ENCODE results near the gene NT5E. TPM values are rescaled to one million over a fixed set of nuclear protein-coding genes. Genes with fewer than 3 reads are reported as not detected.

The NT5E gene
- total RNA-seq, 1 donor from 2014 or later = 19.1 TPM

DNA sequence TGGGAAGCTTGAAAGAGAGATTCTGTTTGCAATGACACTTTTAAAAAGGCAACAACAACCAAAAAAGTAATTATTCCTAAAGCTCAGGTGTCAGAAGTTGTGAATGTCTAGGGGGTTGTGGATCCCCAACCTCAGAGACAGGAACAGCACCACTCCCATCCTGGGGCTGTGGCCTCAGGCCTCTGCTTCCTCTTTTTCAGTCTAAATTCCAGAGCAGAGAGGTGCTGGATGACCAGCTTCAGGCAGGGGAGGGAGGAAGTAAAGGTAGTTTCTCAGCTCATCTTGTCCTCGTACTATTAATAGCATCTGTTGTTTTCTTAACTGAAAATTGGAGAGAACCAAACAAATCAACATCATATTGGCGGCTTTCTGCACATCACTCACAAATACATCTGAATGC, 8.3 kb downstream of the NT5E start:
- intact Hi-C loops (cut with micrococcal nuclease) = loop anchor here (10.0 kb wide), 1 partner anchor 1603 kb away; the partner anchor contains the start of genes CYB5R4 and RIPPLY2

DNA sequence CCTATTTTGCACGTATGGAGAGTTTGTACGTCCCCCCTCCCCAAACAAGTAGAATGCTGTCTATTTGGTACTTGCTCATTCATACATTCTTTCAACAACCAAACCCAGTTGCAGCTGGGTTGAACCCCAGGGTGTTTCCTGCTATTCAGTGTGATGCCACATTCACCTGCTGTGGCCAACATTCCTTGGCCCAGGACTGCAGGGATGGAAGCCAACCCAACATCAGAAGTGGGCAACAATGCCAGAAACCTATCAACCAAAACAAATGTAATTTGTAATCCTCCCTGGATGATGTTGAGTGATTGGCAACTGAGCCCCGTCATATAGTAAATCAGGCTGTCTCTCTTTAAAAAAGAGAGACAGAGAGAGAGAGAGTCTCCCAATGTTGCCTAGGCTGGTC, 8.9 kb downstream of the NT5E start:
- intact Hi-C loops (cut with micrococcal nuclease) = loop anchor here (10.0 kb wide), 1 partner anchor 1604 kb away; the partner anchor contains the start of genes CYB5R4 and RIPPLY2

DNA sequence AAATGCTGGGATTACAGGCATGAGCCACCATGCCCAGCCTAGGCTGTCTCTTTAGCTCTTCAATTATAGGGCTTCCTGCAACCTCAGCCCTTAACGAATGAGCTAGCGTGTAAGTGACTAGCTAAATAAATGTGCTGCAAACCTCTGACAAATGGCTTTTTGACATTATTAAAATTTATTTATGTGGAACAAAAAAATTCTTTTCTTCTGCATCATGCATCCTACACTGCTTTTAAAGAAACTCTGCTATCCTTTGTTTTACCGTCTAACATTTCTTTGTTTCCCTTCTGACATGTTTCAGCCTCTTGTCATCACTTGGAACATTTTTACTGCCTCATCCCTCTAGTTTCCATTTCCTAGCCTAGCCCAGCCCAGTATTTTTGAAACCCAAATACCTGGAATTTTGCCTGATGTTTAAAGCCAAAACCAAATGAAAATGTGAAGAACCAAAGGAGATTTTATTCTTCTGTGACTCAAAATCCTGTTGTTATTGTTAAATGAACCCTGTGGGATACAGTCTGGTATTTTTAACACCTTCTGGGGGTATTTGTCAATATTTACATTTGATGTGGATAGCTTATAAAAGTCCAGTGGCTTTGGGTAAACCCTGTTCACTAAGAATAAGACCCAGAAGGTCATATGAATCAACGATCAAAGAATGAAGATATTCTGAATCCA, 9.5 kb downstream of the NT5E start:
- intact Hi-C loops (cut with micrococcal nuclease) = loop anchor here (10.0 kb wide), 1 partner anchor 1605 kb away; the partner anchor contains the start of genes CYB5R4 and RIPPLY2

DNA sequence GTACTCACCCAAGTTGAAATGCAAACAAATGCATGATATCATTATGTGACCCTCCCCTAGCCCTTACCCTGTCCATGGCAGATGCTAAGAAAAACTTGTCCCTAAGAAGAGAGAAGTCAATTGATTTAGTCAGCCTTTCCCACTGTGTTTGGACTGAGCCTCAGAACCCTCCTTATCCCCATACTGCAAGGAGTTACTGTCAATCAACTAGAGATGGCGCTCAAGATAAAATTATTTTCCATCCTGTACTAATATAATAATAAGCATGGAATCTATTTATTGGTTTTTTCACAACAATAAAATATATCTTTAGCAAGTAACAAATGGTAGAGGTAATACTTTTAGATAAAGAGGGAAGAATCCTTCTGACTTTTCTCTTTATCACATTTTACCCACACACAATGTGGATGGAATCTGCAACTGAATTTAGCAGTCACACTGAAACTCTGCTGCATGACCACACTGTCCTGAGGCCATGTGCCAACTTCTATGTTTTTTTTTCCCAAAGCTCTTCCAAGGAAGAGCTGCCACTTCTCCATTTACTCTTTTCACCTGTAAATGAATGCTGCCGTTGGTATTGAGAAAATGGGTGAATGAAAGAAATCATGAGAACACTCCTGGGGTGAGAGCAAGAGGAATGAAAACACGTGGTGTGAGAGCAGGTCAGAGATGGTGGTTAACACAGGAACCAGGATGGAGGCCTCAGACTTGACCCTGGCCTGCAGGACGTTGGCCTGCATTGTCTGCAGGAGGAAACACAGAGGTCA, 10.5 kb downstream of the NT5E start:
- intact Hi-C loops (cut with micrococcal nuclease) = loop anchor here (2.0 to 5.0 kb wide), 5 partner anchors 56 to 1697 kb away; partner anchors contain the start of genes CEP162 and ZNF292

DNA sequence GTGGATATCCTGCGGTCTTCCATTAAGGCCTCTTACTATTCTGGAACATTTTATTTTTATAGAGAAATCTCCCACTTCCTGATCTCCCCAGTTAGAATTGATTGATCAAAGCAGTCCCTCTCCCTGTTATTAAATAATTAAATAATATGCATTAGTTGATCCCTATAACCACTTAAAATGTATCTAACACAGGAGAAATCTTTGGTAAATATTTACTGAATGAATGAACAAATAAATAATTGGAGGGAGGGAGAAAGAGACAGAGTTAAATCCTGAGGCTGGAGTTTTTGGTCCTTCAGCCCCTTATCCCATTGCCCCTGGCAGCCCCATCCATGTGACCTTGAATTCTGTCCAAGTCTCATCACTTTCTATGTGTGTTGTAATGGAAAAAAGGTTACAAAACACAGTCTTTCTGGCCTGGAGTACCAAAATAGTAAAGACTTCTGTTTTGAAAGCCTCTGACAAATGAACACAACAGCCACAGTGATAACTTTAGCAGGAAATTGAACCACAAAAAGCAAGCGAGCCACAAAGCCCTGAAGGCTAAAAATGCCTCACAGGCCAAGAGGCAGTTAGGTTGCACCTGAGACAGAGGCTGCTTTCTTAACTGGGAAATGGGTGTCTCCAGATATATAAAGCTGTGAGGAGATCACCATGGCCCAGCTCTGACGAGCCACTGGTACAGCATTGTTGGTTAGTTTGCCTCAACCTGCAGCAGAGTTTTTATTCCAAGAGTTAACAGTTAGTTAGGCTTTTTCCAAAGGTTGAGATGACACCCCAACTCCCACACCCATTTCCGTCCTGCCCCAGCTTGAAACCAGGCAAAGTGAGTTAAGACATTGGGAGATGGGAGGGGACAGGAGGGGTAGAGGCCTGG, 11.3 kb downstream of the NT5E start:
- intact Hi-C loops (cut with micrococcal nuclease) = loop anchor here (1.0 to 5.0 kb wide), 7 partner anchors 11 to 1696 kb away; partner anchors contain the start of genes CEP162, NT5E and ZNF292

DNA sequence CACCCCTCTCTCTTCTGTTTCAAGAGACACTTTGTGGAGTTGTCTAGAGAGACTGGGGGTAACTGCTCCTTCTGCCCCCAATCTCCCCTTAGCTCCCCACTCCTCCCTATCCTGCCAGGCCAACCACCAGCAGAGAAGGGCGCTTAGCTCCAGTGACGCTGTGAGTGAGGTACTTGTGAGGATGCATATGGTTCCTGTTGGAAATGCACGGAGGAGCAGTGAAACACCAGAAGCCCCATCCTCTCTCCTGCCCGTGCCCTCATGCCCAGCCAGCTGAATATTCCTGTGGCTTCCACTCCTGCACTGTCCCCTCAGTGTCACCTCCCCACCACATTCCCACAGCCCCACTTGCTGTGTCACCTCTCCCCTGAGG, 11.9 kb downstream of the NT5E start:
- intact Hi-C loops (cut with micrococcal nuclease) = loop anchor here (1.0 to 5.0 kb wide), 7 partner anchors 11 to 1696 kb away; partner anchors contain the start of genes CEP162, NT5E and ZNF292

DNA sequence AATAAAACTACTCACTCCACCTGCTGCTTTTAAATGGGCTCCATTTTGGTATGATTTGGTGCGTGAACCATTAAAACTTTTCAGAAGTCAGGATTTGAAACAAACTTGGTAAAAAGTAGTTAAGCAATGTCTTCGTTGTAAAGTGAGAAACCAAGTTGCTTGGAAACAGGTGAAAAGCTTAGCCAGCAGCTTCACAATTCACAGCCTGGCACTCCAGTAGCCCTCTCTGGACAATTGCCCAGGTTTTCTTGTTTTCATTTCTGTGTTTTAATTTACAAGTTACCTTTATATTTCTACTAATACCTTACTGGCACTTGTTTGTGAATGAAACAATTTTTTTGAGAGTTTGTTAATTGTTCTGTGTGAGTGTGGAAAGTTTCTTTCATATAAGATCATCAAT, 12.8 kb downstream of the NT5E start:
- intact Hi-C loops (cut with micrococcal nuclease) = loop anchor here (5.0 kb wide), 3 partner anchors 105 to 1695 kb away; partner anchors contain the start of genes CEP162 and ZNF292

DNA sequence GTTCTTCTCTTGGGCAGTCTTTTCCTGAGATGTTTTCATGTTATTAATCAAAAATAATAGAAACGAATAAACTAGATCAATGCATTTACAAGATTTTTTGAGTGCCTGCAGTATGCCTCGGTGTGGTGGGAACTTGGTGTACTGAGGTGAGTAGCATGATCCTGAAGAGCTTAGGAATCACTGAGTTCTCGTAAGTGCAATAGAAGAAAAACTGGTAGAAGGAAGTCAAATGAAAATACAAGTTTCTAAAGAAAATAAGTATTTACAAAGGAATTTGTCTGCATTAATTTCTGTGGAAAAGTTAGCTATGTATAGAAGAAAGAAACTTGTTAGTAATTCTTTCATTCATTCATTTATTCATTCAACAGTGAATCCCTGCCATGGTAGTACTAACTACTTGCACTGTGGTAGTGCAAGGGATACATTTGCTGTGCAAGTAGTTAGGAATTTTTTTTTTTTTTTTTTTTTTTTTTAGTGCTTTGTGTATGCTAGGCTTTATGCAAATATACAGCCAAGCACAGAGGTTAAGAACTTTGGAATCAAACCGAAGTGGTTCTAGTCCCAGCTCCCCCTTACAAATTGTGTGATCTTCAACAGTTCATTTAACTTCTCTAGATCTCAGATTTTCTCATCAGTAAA, 13.9 kb downstream of the NT5E start:
- intact Hi-C loops (cut with micrococcal nuclease) = loop anchor here (2.0 to 5.0 kb wide), 4 partner anchors 106 to 1694 kb away; partner anchors contain the start of genes CEP162 and ZNF292

DNA sequence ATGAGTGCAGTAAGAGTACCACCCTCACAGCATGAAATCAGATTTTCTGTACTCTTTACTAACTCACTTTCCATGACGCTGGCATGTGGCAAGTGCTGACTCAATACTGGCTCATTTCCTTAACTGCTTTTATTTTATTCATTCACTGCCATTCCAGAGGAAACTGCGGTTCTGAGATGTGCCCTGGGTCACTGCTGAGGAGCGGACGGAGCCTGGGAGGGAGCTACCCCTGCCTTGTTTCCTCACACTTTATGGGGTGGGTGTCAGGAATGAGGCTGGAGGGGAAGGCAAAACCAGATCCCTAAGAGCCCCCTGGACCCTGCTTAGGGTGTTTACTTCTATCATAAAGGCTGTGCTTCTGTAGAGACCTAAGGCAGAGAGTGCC, 14.4 kb downstream of the NT5E start:
- intact Hi-C loops (cut with micrococcal nuclease) = loop anchor here (2.0 to 5.0 kb wide), 4 partner anchors 107 to 1693 kb away; partner anchors contain the start of genes CEP162 and ZNF292

DNA sequence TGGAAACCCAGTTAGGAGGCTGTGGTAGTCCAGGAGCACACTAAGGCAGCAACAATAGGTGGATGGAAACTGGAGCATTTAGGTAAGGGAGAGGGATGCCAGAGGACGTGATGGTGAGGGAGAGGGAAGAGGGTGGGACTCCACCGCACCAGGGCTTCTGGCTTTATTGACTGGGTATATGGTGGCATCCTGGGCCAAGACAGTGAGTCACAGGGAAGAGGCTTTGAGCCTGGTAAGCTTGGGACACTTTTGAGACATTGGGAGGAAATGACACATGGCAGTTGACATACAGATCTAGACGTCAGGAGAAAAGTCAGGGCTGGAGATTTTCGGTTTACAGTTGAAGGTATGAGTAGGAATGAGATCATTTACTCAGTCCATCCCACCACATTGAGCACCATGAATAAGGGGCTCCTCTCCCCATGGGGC, 14.9 kb downstream of the NT5E start:
- intact Hi-C loops (cut with micrococcal nuclease) = loop anchor here (1.0 to 5.0 kb wide), 5 partner anchors 19 to 1693 kb away; partner anchors contain the start of genes CEP162 and ZNF292

DNA sequence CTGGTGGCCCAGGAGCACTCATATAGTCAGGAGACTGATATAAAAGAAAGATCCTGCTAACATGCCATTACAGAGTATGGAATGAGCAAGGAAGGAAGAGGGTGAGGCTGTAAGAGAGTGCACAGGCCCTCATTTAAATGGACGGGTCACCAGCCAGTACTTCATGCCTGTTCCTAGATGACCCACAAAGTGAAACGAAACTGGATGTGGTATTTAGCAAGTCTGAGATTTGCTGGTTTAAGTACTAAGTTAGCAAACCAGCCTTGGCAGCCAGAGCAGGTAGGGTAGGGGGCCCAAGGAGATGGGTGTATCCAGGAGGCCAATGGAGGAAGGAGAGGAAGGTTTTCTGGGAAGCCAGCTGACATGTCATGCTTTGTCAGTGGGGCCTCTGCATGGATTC, 15.9 kb downstream of the NT5E start:
- intact Hi-C loops (cut with micrococcal nuclease) = loop anchor here (1.0 to 2.0 kb wide), 2 partner anchors 18 to 213 kb away; no protein-coding TSS in a partner anchor

DNA sequence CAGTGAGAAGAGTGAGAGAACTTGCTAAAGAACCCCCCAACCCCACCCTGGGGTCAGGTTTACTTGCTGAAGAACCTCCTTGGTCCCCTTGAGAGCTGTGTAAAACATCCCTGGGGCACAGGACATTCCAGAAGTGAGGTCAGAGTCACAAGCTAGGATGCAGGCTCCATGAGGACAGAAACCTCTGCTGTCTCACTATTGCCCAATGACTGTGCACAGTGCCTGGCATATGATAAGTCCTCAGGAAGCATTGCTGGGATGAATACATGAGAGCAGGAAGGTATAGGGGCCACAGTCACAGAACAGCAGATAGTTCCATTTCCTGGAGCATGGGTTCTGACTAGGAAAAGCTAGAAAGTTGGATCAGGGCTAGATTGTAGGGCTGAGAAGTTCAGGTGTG, 18.4 kb downstream of the NT5E start:
- intact Hi-C loops (cut with micrococcal nuclease) = no loop called here

DNA sequence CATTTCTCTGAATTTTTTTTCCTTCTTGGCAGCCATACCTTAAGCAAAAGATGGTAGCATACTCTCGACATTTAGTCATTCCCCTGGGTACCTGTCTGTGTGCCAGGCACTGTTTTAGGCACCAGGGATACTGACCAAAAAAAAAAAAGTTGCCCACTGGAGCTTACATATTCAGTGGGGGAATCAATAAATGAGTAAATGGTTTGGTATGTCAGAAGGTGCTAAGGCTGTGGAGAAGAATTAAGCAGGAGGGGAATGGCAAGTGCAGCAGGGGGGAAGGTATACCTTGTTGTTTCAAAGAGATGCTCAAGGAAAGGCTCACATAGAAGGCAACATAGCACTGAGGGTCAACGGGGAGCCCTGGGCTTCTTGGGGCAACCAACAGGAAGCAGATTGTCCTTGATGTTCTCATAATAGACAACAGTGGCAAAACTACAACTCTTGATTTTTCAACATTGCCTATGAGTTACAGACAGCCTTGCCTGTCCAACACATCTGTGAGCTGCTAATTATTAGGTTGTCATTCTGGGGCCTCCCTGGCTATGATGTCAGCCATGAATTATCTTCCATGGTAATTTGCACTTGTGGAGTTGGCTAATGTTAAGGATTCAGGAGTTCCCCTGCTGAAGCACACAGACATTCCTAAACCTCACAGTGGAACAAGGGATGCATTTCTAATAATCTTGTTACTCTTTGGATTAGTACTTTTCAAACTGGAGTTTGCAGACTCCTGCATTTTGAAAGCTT, 19.6 kb downstream of the NT5E start:
- intact Hi-C loops (cut with micrococcal nuclease) = no loop called here

DNA sequence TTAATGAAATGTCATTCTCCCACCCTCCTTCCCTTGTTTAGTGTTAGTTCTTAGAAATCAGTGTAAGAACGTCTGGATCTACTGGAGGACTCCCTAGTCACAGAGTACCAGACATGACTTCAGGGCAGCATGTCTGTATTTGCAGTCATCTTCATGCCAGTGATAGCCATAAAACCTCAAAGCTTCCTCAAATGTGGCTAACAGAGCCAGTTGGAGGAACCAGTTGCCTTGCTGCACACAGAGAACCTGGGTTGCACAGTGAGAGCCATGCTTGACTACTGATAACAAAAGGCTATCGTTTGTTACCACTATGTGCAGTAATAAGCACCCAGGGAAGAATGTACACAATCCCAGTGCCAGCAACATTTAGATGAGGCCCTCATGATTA, 20.1 kb downstream of the NT5E start:
- intact Hi-C loops (cut with micrococcal nuclease) = no loop called here

DNA sequence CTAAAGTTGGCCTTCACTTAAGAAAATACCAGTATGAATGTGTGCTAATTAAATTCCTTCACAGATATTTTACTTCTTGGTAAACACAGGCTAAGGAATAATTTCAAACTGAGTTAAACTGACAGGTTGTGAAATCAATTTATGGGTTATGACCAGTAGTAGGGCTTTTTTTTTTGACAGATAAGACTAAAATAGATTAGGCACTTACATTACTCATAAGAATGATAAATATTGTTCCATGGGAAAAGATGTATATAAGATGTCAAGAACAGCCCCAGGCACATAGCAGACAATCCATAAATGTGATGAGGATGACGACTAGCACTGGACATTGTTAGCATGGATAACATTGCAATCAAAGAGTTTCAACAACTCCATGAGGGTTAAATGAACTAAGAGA, 22.9 kb downstream of the NT5E start:
- intact Hi-C loops (cut with micrococcal nuclease) = no loop called here

DNA sequence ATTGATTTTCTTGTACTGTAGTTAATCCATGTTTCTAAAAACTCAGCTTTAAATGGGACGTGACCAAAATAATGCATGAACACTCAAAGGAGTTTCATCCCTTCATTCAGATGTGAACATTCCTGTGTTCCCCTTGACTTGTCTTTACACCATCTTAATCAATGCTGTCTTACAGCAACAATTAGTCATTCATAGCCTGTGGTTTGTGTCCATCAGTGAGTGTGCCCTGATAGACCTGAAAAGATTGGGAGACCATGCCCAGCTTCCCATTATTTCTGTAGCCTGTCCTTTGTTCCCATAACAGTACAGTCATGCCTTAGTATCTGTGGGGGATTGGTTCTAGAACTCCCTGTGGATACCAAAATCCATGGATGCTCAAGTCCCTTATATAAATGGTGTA, 23.9 kb downstream of the NT5E start:
- intact Hi-C loops (cut with micrococcal nuclease) = no loop called here

DNA sequence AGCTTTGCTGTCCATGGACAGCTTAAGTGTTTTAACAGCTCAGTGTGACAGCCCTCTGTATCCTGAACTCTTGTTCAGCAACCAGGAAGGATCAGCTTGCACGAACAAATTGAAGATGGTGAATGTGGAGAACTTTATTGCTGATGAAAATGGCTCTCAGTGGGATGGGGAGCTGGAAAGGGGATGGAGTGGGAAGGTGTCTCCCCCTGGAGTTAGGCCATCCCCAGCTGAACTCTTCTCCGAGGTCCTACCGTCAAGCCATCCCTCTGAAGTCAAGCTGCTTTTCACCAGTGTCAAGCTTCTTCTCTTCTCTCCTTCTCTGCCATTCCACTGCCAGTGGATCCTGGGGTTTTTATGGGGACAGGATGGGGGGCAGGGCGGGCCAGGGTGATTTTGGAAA, 26.6 kb downstream of the NT5E start:
- intact Hi-C loops (cut with micrococcal nuclease) = no loop called here

DNA sequence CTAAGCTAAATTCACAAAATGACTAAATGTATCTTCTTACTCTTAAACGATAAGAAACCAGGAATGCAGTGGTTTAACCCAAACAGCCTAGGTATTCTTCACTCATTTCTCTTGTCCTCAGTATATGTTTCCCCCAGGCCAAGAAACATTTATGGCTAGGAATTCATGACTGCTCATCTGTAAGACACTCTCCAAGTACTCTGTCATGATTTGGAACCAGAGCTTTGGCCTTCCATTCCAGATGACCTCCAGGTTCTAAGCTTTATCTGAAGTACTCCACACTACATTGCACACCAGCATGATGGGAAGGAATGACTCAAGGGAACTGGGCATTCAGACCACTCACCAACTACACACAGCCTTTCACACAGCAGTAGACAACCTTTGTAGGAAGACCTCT, 29.3 kb downstream of the NT5E start:
- intact Hi-C loops (cut with micrococcal nuclease) = no loop called here

DNA sequence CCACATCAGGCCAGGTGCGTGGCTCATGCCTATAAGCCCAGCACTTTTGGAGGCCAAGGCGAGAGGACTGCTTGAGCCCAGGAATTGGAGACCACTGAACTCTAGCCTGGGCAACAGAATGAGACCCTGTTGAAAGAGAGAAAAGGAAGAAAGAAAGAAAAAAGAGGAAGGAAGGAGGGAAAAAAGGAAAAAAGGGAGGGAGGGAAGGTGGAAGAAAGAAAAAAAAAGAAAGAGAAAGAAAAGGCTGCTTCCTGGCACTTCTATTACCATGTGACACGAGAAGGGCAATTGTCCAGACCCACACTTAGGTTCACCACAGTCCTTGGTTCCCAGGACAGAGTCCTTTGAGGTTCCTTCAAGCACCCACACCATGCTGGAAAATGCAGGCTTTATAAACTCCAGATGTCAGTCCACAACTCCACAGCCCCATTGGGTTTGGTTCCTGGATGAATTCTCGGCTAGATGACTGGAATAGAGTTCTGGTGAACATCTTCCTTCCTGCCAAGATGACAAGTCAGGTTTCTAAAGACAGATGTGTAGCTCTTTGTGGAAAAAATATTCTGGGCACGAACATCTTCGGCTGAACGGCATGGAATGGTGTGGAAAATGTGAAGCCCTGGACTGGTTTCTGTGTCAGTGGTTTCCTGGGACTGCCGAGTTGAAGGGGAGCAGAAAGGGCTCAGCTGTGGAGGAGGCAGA, 32.5 kb downstream of the NT5E start:
- intact Hi-C loops (cut with micrococcal nuclease) = loop anchor here (2.0 kb wide), 2 partner anchors 82 to 1598 kb away; no protein-coding TSS in a partner anchor

Data from T-helper 1 cell treated with Interleukin-12 subunit alpha and Interleukin-12 subunit beta and Interleukin-4 antibody, amounts not matched to agents 30 ng/mL and 1 ng/mL, for 36 hours (primary cell).